ENCODE data around the gene C2orf49.

- TF ChIP-seq TSHZ2 (CRISPR knock-in tag; IDR thresholded peaks at IDR 0.05) = no peak
- TF ChIP-seq GLIS3 (CRISPR knock-in tag; IDR thresholded peaks at IDR 0.05) = no peak
- no peak for TF ChIP-seq CSRNP3 (CRISPR knock-in tag; IDR thresholded peaks at IDR 0.05)
- no peak for TF ChIP-seq BACH2 (CRISPR knock-in tag; IDR thresholded peaks at IDR 0.05; ENCODE audit: borderline replicate concordance)
- TF ChIP-seq RARB (CRISPR knock-in tag; IDR thresholded peaks at IDR 0.05) = no peak
- no peak for TF ChIP-seq ZNF565 (CRISPR knock-in tag; conservative IDR thresholded peaks at IDR 0.05; ENCODE audit: low read depth)
- no peak for TF ChIP-seq ZFP30 (CRISPR knock-in tag; IDR thresholded peaks at IDR 0.05)
- TF ChIP-seq, protein P1, sequence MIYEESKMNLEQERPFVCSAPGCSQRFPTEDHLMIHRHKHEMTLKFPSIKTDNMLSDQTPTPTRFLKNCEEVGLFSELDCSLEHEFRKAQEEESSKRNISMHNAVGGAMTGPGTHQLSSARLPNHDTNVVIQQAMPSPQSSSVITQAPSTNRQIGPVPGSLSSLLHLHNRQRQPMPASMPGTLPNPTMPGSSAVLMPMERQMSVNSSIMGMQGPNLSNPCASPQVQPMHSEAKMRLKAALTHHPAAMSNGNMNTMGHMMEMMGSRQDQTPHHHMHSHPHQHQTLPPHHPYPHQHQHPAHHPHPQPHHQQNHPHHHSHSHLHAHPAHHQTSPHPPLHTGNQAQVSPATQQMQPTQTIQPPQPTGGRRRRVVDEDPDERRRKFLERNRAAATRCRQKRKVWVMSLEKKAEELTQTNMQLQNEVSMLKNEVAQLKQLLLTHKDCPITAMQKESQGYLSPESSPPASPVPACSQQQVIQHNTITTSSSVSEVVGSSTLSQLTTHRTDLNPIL (CRISPR knock-in tag; IDR thresholded peaks at IDR 0.05; ENCODE audit: low read depth) = no peak
- no peak for TF ChIP-seq PATZ1 (CRISPR knock-in tag; IDR thresholded peaks at IDR 0.05; ENCODE audit: borderline replicate concordance)
- TF ChIP-seq ZFP3 (CRISPR knock-in tag; IDR thresholded peaks at IDR 0.05) = no peak
- no peak for TF ChIP-seq ZNF70 (CRISPR knock-in tag; IDR thresholded peaks at IDR 0.05)
- TF ChIP-seq ARNTL (CRISPR knock-in tag; IDR thresholded peaks at IDR 0.05; ENCODE audit: borderline replicate concordance, low read depth) = no peak
Observed at GRCh38 chr2:105324732-105325131, 12.6 kb upstream of the C2orf49 start.

Measured in SK-N-SH treated with all-trans-retinoic acid at 6 μM for 48 hours (cell line).